Epithelial cell of proximal tubule (primary cell): ENCODE data around the gene EFCC1. TPM values are rescaled to one million over a fixed set of nuclear protein-coding genes. Genes with fewer than 3 reads are reported as not detected.

Source experiments
- DNase-seq: peaks from one replicate; pipeline ENCODE4 v3.0.0-alpha.2; 2011; ENCODE audit warnings: low read depth
- H3K4me3 ChIP-seq: 2 replicates; pipeline ENCODE4 v1.5.1; 2011; ENCODE audit warnings: low read depth, mild to moderate bottlenecking, low read length
- CTCF ChIP-seq: conservative IDR thresholded peaks from 2 replicates; pipeline ENCODE4 v1.5.1; 2012; ENCODE audit warnings: low read depth, mild to moderate bottlenecking, low read length
- total RNA-seq: library from RNA; depleted of rRNA; stranded (reverse); fragments of >200 nt; gene quantifications from 2 replicates; pipeline ENCODE4 v1.2.3, GENCODE V29; 2015

EFCC1 gene
- total RNA-seq, 1 donor from 2014 or later = not detected

- H3K4me3 ChIP-seq = no peak overlapping the region
- no peak for TF ChIP-seq CTCF
- DNase-seq = no peak
Measured at GRCh38 chr3:129025691-129026435, 24.8 kb downstream of the EFCC1 start.

GRCh38 chr3:129026728-129027543 lies 25.8 kb downstream of the EFCC1 start:
- DNase-seq = peak; percentile 38
- peak; percentile 55 for TF ChIP-seq CTCF
- H3K4me3 ChIP-seq = peak overlapping the region; percentile 57

- no peak for DNase-seq
- peak overlapping the region; percentile 57 for H3K4me3 ChIP-seq
- TF ChIP-seq CTCF = no peak
Measured at GRCh38 chr3:129027544-129027880, 26.4 kb downstream of the EFCC1 start.

GRCh38 chr3:129028866-129029265 lies 27.8 kb downstream of the EFCC1 start:
- DNase-seq = no peak
- TF ChIP-seq CTCF = no peak
- H3K4me3 ChIP-seq = no peak overlapping the region

GRCh38 chr3:129030611-129031010 lies 29.5 kb downstream of the EFCC1 start:
- no peak for TF ChIP-seq CTCF
- DNase-seq = no peak
- H3K4me3 ChIP-seq = no peak overlapping the region

- DNase-seq = no peak
- H3K4me3 ChIP-seq = no peak overlapping the region
- no peak for TF ChIP-seq CTCF
Measured at GRCh38 chr3:129031476-129032215, 30.5 kb downstream of the EFCC1 start.
